Measurements from ENCODE around the gene TMEM101.

DNA sequence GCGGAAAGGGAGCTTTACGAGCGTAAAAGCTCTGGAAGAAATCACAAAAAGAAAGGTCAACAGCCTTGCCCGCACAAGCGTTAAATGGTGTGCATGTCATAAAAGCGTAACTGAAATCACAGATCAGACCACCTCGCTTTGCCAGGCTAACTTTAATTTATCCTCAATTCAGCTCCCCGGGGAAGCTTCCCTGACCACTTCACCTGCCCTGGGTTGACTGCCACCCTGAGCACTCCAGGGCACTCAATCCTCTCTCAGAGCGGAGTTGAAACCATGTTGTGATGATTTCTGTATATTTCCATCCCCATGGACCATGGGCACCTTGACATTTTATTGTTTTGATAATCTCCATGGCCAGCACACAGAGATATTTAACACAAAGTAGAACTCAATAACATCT, 26.5 kb downstream of the TMEM101 start:
- no peak for TF ChIP-seq EZH2phosphoT487 (IDR thresholded peaks at IDR 0.05; ENCODE audit: insufficient read depth, low read depth)
- TF ChIP-seq EZH2 (IDR thresholded peaks at IDR 0.05; ENCODE audit: insufficient read depth, poor library complexity, severe bottlenecking) = no peak
